Tibial nerve (tissue), 4 donors: ENCODE data around the gene SPAG7. TPM values are rescaled to one million over a fixed set of nuclear protein-coding genes. Genes with fewer than 3 reads are reported as not detected.

ENCODE experiments used
- DNase-seq, 2 donors: peaks; one replicate each; pipeline ENCODE4 v3.0.0-alpha.2; 2019; ENCODE audit warnings: low spot score in 2 of 2
- H3K27ac ChIP-seq, 4 donors: fragments of 200-600 bp; sonication (generic) in 3 of 4; one replicate each; pipeline ENCODE4 v1.5.1; 2017 to 2019; ENCODE audit warnings: mild to moderate bottlenecking in 1 of 4
- H3K27me3 ChIP-seq, 2 donors: fragments of 200-600 bp; sonication (generic) in 1 of 2; one replicate each; pipeline versions ENCODE4 v1.5.1 to v1.6.0; 2017 to 2019
- H3K36me3 ChIP-seq, 3 donors: fragments of 200-600 bp; sonication (generic); one replicate each; pipeline ENCODE4 v1.5.1; 2018 to 2019
- H3K4me1 ChIP-seq, 4 donors: fragments of 200-600 bp; sonication (generic) in 3 of 4; one replicate each; pipeline ENCODE4 v1.5.1; 2017 to 2019
- H3K4me3 ChIP-seq, 4 donors: fragments of 200-600 bp; sonication (generic) in 3 of 4; one replicate each; pipeline ENCODE4 v1.5.1; 2017 to 2019; ENCODE audit warnings: mild to moderate bottlenecking in 1 of 4, moderate library complexity in 1 of 4
- H3K9me3 ChIP-seq, 4 donors: fragments of 200-600 bp; sonication (generic) in 3 of 4; one replicate each; pipeline ENCODE4 v1.5.1; 2017 to 2019
- CTCF ChIP-seq, 5 experiments: fragments of 200-600 bp in 3 of 5; fragments of 450-650 bp in 2 of 5; sonication (generic) in 3 of 5; IDR thresholded peaks; one replicate each; pipeline ENCODE4 v1.5.1; 2016 to 2019; ENCODE audit warnings: antibody characterized with exemption in 5 of 5, mild to moderate bottlenecking in 3 of 5, moderate library complexity in 2 of 5
- EP300 ChIP-seq, 2 donors: sonication (generic); formaldehyde crosslinking; IDR thresholded peaks; one replicate each; pipeline ENCODE4 v1.6.1; 2017; ENCODE audit warnings: antibody characterized with exemption in 2 of 2, mild to moderate bottlenecking in 1 of 2
- POLR2A ChIP-seq, 2 donors: fragments of 450-650 bp; IDR thresholded peaks; one replicate each; pipeline ENCODE4 v1.6.1; 2017; ENCODE audit warnings: antibody characterized with exemption in 2 of 2, mild to moderate bottlenecking in 2 of 2, moderate library complexity in 2 of 2
- WGBS, 2 donors: methylation state at CpG; one replicate each; pipeline ENCODE4 v1.1.5; 2018; 5-methylcytosine and 5-hydroxymethylcytosine counted together
- total RNA-seq, 4 donors: library from RNA; depleted of rRNA; stranded (reverse); fragments of >200 nt; gene quantifications; one replicate each; pipeline ENCODE4 v1.1.0, GENCODE V29; 2016

The SPAG7 gene
- total RNA-seq, 4 donors from 2014 or later = 36.9 to 70.0 (median 42.0) TPM

GRCh38 chr17:4986403-4986802 lies 18.8 kb upstream of the SPAG7 start:
- H3K9me3 ChIP-seq = no peaks in the 10 kb centered on the region
- TF ChIP-seq POLR2A (IDR thresholded peaks at IDR 0.05) (no peak), CTCF (IDR thresholded peaks at IDR 0.05) (no peak), EP300 (IDR thresholded peaks at IDR 0.05) (no peak)
- no peak for DNase-seq
- H3K4me1 ChIP-seq = peaks cover 0 to 30% (median 21%) of the 10 kb centered on the region in 4 donors
- peak overlapping the region; percentile 76 to 98 (median 91) for H3K4me3 ChIP-seq
- H3K27ac ChIP-seq = peak overlapping the region; percentile 91 to 99 (median 95)
- H3K27me3 ChIP-seq = no peaks in the 10 kb centered on the region
- H3K36me3 ChIP-seq = peaks cover 0 to 42% (median under 1%) of the 10 kb centered on the region in 3 donors
- 35 to 42% methylated on average over 5 of the region's 5 CpGs for WGBS, 2 donors

GRCh38 chr17:4982305-4982704 lies 14.7 kb upstream of the SPAG7 start:
- no peak for DNase-seq
- H3K4me3 ChIP-seq = no peak overlapping the region
- H3K9me3 ChIP-seq = no peaks in the 10 kb centered on the region
- H3K27me3 ChIP-seq = no peaks in the 10 kb centered on the region
- peaks cover 2 to 81% (median 16%) of the 10 kb centered on the region in 3 donors for H3K36me3 ChIP-seq
- peaks cover 0 to 25% (median 9%) of the 10 kb centered on the region in 4 donors for H3K4me1 ChIP-seq
- TF ChIP-seq POLR2A (IDR thresholded peaks at IDR 0.05) (no peak), EP300 (IDR thresholded peaks at IDR 0.05) (no peak), CTCF (IDR thresholded peaks at IDR 0.05) (no peak)
- 43 to 56% methylated on average over 5 of the region's 5 CpGs for WGBS, 2 donors
- no peak overlapping the region for H3K27ac ChIP-seq

- Histone ChIP-seq H3K9me3 (no peaks in the 10 kb centered on the region), H3K27me3 (no peaks in the 10 kb centered on the region), H3K36me3 (peaks cover 2 to 95% (median 16%) of the 10 kb centered on the region in 3 donors), H3K4me3 (no peak overlapping the region), H3K4me1 (peaks cover 0 to 12% (median 0%) of the 10 kb centered on the region in 4 donors), H3K27ac (no peak overlapping the region)
- peak; percentile 68 to 75 (median 73) for TF ChIP-seq CTCF (IDR thresholded peaks at IDR 0.05)
- TF ChIP-seq EP300 (IDR thresholded peaks at IDR 0.05) = no peak
- TF ChIP-seq POLR2A (IDR thresholded peaks at IDR 0.05) = no peak
- WGBS, 2 donors = 41 to 43% methylated on average over 6 of the region's 6 CpGs
- peak in 1 of 2 donors; percentile 71 for DNase-seq
These were observed 13.1 kb upstream of the SPAG7 start for GRCh38 chr17:4980644-4981216.

- Histone ChIP-seq H3K4me1 (peaks cover 0 to 12% (median 0%) of the 10 kb centered on the region in 4 donors), H3K9me3 (no peaks in the 10 kb centered on the region), H3K27ac (no peak overlapping the region), H3K4me3 (no peak overlapping the region), H3K27me3 (no peaks in the 10 kb centered on the region), H3K36me3 (peaks cover 5 to 94% (median 18%) of the 10 kb centered on the region in 3 donors)
- TF ChIP-seq EP300 (IDR thresholded peaks at IDR 0.05) = no peak
- no peak for TF ChIP-seq CTCF (IDR thresholded peaks at IDR 0.05)
- TF ChIP-seq POLR2A (IDR thresholded peaks at IDR 0.05) = no peak
- no peak for DNase-seq
These were observed 11.1 kb upstream of the SPAG7 start for GRCh38 chr17:4978726-4979125.

- peaks cover 5 to 96% (median 23%) of the 10 kb centered on the region in 3 donors for H3K36me3 ChIP-seq
- WGBS, 2 donors = 81 to 85% methylated on average over 9 of the region's 9 CpGs
- DNase-seq = no peak
These were observed 6.6 kb upstream of the SPAG7 start for GRCh38 chr17:4974115-4974670.

More at GRCh38 chr17:4974115-4974670, 6.6 kb upstream of the SPAG7 start:
- peak overlapping the region in 1 of 4 donors; percentile 4 for H3K27ac ChIP-seq
- H3K9me3 ChIP-seq = no peaks in the 10 kb centered on the region
- H3K27me3 ChIP-seq = no peaks in the 10 kb centered on the region
- H3K4me3 ChIP-seq = no peak overlapping the region
- TF ChIP-seq POLR2A (IDR thresholded peaks at IDR 0.05) = no peak
- TF ChIP-seq CTCF (IDR thresholded peaks at IDR 0.05) = no peak
- no peak for TF ChIP-seq EP300 (IDR thresholded peaks at IDR 0.05)
- H3K4me1 ChIP-seq = peaks cover 0 to 22% (median 4%) of the 10 kb centered on the region in 4 donors
